GM19238 (cell line): ENCODE measurements around the gene MYPOP.
"Not testable (repeated sequence)": the region's sequence is repeated elsewhere in the genome, so short reads cannot be mapped to it uniquely, and the experiment has no call there.

Source experiments
- DNase-seq: peaks from one replicate; pipeline ENCODE4 v3.0.0; 2011; ENCODE audit warnings: low spot score; ENCODE audit not compliant: insufficient read length

The MYPOP gene

GRCh38 chr19:45908956-45909355 lies 6.5 kb upstream of the MYPOP start:
- DNase-seq, result no peak

GRCh38 chr19:45906221-45906620 lies 3.8 kb upstream of the MYPOP start:
- DNase-seq, result no peak

- DNase-seq, result no peak
These were observed 2.6 kb upstream of the MYPOP start for GRCh38 chr19:45905011-45905410.

GRCh38 chr19:45902651-45903625 lies 525 bp upstream of the MYPOP start:
- peak; percentile 100 for DNase-seq

GRCh38 chr19:45901432-45901911 lies 941 bp downstream of the MYPOP start:
- no peak for DNase-seq

- DNase-seq, result no peak
These were observed 1.5 kb downstream of the MYPOP start for GRCh38 chr19:45900738-45901431.

GRCh38 chr19:45899919-45900589 lies 2.4 kb downstream of the MYPOP start:
- DNase-seq, result no peak

GRCh38 chr19:45899253-45899652 lies 3.2 kb downstream of the MYPOP start:
- no peak for DNase-seq

DNA sequence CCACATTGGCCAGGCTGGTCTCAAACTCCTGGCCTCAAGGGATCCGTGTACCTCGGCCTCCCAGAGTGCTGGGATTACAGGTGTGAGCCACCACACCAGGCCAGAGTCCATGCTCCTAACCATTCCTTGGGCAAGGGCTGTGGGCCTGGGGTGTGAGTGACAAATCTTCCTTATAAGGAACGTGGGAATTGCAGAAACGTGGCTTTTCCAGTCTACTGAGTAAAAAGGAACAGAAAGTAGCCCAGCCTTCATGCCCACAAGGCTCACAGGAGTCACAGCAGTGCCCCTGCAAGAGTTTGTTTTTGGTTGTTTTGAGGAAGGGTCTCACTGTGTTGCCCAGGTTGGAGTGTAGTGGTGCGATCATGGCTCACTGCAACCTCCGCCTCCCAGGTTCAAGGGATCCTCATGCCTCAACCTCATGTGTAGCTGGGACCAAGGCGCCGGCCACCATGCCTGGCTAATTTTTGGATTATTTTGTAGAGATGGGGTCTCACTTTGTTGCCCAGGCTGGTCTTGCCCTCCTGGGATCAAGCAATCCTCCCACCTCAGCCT lies 5.1 kb downstream of the MYPOP start:
- DNase-seq, result no peak

DNA sequence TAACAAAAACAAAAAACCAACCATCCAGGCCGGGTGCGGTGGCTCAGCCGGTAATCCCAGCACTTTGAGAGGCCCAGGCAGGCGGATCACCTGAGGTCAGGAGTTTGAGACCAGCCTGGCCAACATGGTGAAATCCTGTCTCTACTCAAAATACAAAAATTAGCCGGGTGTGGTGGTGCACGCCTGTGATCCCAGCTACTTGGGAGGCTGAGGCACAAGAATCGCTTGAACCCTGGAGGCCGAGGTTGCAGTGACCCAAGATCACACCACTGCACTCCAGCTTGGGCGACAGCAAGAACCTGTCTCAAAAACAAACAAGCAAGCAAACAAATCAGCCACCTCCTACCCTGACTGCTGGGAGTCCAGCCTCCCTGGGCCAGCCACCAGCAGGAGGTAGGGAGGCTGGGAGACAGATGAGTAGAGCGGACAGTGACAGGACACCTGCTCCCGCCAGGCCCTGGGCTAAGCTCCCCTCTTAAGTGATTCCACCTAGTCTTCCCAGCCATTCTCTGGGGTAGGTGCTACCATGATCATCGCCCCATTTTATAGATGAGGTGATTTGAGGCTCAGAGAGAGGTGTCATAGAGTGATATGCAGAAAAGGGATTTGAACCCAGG lies 6.3 kb downstream of the MYPOP start:
- DNase-seq, result not testable (repeated sequence)

GRCh38 chr19:45895519-45895972 lies 6.9 kb downstream of the MYPOP start:
- DNase-seq, result no peak

DNA sequence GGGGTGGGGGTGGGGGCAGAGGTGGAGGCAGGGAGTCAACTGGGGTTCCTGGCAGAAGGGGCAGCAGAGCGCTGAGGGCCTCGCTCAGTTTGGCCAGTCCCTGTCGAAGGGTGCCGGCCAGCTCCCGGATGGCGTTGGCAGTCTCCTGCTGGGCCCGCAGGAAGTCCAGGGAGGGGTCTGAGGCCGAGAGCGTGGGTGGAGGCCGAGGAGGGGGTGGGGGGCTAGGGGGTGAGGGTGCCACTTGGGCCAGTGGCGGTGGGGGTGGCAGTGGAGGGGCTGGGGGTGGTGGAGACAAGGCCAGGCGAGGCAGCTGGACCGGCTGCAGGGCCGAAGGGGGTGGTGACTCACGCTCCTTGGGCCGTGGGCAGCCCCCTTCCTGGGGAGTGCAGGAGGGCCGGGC lies 11.5 kb downstream of the MYPOP start:
- no peak for DNase-seq

- DNase-seq, result no peak
These were observed 13.1 kb downstream of the MYPOP start for GRCh38 chr19:45889210-45889885.

GRCh38 chr19:45887200-45887710 lies 15.2 kb downstream of the MYPOP start:
- no peak for DNase-seq

DNA sequence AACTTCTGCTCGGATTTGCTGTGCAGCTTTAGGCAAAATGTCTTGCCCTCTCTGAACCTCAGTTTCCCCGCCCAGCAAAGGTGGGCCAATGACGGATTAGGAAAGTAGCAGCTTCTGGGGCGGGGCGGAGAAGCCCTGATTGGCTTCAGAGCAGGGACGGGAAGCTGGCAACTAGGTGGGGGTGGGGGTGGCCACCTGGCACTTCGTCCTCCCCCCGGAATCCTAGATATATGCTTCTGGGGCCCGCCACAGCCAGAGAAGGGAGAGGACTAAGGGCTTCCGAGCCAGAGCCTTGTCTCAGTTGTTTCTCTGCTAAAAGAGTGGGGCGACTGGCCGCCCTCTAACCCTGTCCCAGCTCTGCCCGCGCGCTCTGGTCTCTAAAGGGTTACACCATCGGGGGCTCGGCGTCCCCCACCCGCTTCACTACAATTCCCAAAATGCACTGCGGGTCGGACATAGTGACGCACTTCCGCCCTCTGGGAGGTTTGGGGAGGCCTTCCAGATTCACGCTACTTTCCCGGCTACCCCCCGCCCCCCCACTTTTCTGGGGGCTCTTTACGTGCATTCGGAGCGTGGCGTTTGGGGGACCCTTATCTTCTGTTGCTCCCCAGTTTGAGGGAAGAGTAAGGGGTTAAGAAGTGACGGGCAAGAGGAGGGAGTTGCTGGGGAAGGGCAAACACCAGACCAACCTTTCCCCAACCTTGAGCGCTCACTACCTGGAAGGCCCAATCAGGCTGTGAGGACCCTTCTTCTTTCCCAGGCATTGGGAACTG lies 15.8 kb downstream of the MYPOP start:
- DNase-seq, result peak; percentile 96

GRCh38 chr19:45885556-45886426 lies 16.6 kb downstream of the MYPOP start, which contains the start of gene IRF2BP1:
Gene IRF2BP1, minus strand, starts transcription at chr19:45886141. Its CDS starts 367 bp downstream, at chr19:45885774.
- peak; percentile 93 for DNase-seq

DNA sequence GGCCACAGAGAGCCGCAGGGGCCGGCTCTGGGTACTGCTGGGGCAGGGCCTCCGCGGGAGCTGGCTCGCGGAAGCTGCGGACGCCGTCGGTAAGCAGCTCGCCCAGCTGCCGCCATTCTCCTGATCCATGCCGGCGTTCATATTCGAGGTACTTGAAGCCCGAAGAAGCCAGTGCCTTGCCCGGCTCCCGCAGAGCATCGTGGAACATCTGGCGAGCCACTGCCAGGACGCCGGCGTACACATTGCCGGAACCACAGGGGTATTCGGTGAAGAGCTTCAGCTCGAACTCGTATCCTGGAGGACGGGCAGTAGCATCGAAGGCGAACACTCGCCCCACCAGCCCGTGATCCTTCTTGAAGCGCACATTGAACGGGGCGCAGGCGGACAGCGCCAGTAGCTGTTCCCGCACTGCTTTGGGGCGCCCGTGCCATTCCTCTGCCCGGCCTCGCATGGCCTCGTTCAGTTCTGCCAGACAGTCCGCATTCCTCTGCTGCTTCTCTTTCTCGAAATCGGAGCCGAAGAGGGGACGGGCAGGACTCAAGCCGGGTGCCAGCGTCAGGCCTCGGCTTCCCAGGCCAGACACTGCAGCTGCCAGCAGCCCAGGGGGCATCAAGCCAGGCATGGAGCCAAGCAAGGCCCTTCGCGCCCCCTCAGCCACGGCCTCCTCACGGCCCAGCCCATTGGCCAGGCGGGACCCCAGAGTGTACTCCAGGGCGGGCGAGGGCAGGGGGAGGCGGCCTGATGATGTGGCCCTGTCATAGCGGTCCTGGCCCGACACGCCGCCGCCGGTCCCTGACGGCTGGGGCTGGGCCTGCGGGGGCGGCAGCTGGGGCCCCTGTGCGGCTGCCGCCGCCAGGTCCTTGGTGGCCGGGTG lies 17.5 kb downstream of the MYPOP start:
- DNase-seq, result no peak
